SK-N-MC (cell line): ENCODE measurements around the gene MYO5B.

ENCODE experiments used
- EZH2 ChIP-seq: fragments of 200-600 bp; sonication (generic); IDR thresholded peaks from one replicate; pipeline ENCODE4 v1.6.1; 2017; ENCODE audit warnings: antibody characterized with exemption
- FOXP2 ChIP-seq: optimal IDR thresholded peaks from 2 replicates; pipeline ENCODE3; 2011; ENCODE audit warnings: mild to moderate bottlenecking, moderate library complexity; ENCODE audit not compliant: insufficient read depth; ENCODE audit errors: extremely low read length, control extremely low read depth
- POLR2AphosphoS5 ChIP-seq: IDR thresholded peaks from 2 replicates; pipeline ENCODE4 v1.6.1; 2012; ENCODE audit warnings: mild to moderate bottlenecking, low read depth, low read length, borderline replicate concordance

- TF ChIP-seq EZH2 (no peak), POLR2AphosphoS5 (no peak), FOXP2 (no peak)
These were observed 83.5 kb downstream of the MYO5B start for GRCh38 chr18:50111398-50111797.
